HL-60/S4 treated with phorbol 12-myristate 13-acetate at 8.2 ng/mL for 4 days and 3 days (cell line): ENCODE results near the gene CRLF1.

Experiments
- in situ Hi-C: fragments of 300-500 bp; cut with MboI; formaldehyde crosslinking; loops from 2 replicates; pipeline ENCODE4 v1.15.0; 2022; ENCODE audit warnings: low sequenced_read_pairs

CRLF1 gene

DNA sequence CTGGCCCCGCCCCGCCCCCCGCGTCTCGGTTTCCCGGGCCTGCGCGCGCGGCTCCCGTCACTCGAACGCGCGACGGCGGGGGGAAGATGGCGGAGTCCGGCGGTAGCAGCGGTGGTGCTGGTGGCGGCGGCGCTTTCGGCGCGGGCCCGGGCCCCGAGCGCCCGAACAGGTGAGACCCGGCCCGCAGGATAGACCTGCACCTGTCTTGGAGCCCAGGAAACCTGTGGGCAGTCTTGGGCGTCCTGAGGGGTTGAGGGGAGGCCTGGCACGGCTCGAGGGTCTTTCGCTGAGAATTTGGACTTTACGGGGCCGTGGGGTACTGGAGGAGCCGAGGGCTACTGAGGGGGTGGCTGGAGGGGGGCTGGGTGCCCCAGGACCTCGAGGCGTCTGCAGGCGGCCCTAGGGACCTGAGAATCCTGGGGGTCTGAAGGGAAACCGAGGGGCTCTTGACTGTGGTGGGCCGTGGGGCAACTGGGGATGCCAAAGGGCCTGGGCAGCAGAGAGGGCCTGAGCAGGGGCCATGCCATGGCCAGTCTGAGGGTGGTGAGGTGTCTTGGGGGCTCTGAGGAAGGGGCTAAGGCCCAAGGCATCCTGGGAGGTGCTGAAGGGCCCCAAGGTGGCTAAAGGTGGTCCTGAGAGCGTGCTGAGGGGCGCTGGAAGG is 30.5 kb upstream of the CRLF1 start, which contains the start of gene KLHL26:
Gene KLHL26 (plus strand): TSS at position 60 of the 661 bp plus-strand sequence. CDS start 27 bp downstream, at position 87.
- in situ Hi-C loops: no loop called here

DNA sequence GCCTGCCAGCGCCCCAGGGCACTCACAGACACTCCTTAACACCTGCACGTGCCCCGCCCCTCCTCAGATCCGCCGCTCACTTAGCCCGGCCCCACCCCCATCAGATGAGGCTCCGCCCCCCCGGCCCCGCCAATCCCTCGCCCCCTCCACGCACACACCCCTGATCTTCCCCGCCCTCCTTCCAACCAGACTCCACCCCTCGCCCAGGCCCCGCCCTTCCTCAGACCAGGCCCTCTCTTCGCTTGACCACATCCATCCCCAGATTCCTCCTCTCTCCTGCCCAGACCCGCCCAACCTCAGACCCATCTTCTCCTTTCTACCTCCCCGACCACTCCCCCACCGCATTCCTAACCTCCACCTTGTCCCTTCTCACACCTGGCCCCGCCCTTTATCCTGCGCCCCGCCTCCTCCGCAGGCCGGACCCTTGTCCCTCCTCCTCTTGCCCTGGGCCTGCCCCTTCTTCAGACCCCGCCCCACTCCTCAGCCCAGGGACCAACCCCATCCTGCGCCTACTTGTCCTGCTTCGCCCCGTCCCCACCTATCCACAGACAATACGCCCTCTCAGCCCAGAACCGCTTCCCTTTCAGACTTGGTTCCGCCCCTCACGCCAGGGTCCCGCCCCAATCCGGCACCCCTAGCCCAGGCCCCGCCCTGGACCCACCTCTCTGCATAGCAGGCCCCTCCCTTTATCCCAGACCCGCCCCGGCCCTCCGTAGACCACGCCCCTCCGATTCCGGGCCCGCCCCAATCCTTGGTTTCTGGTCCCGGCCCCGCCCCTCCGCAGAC is 29.8 kb upstream of the CRLF1 start:
- in situ Hi-C loops: no loop called here

DNA sequence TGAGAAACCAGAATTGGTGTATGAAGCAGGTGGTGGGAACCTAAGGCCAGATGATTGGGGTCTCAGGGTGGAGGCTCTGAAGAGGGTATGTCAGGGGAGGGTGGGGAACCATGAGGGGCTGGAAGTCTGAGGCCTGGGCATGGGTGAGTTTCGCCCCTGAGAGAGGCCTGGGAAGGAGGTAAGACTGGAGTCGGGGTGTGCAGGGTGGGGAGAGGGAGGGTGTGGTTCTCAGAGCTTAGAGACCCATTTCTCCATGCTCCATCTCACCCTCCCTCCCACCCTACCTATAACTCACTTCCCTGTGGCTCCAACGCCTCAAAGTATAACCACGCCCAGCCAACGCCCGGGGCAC is 29.2 kb upstream of the CRLF1 start:
- in situ Hi-C loops: no loop called here

DNA sequence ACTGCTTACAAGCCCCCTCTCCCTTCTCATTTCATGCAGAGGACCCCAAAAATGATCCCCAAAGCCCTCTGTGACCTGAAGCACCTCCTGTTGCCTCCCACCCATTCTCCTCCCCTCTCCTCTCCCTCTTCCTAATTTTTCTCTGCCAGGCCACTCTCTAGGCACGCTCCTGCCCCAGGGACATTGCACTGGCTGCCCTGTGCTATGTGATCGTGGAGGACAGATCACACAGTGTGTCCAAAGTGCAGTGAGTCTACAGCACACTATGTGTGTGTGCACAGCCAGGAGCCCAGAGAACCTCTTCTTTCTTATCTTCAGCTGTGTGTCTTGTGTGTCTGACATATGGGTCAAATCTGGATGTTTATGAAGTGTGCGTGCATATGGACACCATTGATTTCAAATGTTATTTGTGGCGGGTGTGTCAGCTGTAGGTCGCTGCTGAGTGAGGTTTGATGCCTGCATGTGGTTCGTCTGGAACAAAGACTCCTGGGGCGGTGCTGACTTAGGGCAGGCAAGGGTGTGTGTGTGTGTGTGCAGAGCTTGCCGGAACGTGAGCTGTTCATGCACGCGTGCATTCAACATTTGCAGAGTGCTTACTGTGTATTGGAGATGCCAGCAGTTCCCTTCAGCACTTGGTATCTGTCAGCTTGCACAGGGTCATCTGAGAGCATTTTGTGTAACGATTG is 28.2 kb upstream of the CRLF1 start:
- in situ Hi-C loops: no loop called here

DNA sequence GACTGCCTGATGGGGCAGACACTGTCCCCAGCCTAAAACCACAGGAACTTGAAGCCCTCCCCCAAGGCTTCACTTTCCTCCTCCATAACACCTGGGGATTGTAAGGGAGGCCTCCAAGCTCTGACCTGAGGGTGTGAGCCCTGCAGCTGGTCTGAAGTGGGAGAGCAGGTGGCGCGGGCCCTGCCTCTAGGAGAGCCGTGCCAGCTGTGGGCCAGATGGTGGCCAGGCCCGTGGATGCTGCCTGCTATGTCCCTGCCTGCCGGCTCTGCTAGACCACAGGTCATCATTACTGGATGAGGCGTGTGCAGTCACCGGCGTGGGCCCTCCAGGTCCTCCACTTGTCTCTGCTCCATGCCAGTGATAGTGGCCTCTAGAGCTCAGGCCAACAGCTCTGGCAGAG is 26.7 kb upstream of the CRLF1 start:
- in situ Hi-C loops: no loop called here

DNA sequence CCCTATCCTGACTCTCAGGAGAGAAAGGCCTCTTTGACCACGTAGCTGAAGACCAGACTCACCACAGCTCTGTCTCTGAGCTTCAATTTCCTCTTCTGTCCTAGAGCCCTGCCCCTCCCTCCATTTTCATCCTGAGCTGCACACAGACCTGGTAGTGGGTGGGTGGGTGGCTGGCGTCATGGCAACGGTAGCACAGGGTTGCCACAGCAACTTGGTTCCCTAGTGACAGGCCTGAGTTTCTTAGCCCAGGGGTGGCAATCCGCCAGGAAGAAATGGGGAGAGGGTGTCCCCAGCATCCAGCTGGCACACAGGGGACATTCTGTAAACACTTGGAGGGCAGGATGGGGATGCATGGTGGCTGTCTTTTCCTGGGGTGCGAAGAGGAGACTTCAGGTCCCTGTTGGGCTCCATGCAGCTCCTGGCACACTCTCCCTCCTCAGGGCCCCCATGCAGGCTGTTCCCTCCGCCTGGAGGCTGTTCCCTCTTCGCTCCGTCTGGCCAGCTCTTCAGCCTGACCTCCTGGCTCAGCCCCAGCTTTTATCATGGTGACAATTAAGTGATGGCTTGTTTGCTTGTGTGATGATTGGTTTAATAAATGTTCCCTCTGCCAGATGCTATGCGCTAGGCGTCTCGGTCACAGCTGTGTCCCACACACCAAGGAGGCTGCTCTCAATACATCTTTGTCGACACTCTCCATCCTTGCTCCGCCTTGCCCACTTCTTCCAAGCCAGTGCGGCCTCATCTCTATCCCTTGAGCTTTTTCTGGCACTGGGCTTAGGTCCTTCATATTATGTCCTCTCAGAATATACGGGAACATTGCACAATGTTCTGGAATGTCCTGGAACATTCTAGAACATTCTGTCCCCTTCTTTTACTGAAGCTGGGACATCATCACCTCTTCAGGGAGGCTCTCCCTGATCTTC is 22.8 kb upstream of the CRLF1 start:
- in situ Hi-C loops: no loop called here

GRCh38 chr19:18626906-18627305 is 20.3 kb upstream of the CRLF1 start:
- in situ Hi-C loops: no loop called here

DNA sequence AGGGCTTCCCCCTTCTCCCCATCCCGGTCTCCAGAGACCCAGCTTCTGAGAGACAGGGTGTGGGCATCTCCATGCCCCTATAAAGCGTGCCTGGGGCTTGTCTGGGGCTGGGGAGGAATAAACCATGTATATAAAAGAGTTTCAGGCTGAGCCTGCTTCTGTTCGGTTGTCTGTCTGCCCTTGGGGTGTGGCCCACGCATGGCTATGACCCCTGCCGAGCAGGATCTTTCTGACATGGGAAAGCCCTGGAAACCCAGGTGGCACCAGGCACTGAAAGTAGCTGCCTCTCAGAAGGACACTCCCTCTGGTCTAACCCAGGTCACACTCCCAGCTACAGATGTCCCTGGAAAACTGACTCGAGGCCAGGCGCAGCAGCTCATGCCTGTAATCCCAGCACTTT is 14.3 kb upstream of the CRLF1 start:
- in situ Hi-C loops: no loop called here

- in situ Hi-C loops: no loop called here
Observed at GRCh38 chr19:18620311-18620710, 13.7 kb upstream of the CRLF1 start.

DNA sequence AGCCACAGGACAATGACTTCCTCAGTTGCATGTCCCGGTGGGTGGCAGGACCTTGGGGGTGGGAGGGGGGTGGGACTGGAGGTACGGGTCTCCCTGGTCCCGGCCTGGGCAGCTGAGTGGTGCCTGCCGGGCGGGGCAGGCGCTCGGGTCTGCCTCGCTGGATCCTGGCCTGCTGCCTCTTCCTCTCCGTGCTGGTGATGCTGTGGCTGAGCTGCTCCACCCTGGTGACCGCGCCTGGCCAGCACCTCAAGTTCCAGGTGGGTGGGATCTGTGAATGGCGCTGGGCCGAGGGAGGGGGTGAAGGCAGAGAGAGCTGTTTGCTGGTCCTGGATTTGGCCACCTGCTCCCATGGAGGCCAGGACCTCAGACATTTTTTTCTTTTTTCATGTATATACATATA is 11.6 kb upstream of the CRLF1 start:
- in situ Hi-C loops: no loop called here

DNA sequence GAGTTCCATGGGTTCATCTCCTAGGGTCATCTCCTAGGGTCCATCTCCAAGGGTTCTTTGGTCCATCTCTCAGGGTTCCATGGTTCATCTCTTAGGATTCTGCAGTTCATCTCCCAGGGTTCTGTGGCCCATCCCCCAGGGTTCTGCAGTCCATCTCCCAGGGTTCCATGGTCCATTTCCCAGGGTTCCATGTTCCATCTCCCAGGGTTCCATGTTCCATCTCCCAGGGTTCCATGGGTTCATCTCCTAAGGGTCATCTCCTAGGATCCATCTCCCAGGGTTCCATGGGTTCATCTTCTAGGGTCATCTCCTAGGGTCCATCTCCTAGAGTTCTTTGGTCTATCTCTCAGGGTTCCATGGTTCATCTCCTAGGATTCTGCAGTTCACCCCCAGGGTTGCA is 11.0 kb upstream of the CRLF1 start:
- in situ Hi-C loops: no loop called here

DNA sequence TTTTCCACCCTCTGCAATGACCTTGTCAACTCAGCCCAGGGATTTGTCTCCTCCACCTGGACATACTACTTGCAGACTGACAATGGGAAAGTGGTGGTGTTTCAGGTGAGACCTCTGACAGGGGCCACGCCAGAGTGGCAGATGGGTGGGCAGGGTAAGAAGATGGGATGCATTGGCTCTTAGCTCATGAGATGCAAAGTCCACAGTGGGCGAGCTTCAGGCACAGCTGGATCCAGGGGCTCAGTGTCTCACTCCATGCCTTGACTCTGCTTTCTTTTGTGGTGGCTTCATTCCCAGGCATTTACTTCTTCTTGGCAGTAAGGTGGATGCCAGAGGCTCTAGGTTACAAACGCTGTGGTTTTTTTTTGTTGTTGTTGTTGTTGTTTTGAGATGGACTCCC is 9.4 kb upstream of the CRLF1 start:
- in situ Hi-C loops: no loop called here

- in situ Hi-C loops: no loop called here
Observed at GRCh38 chr19:18613589-18614234, 7.1 kb upstream of the CRLF1 start.

DNA sequence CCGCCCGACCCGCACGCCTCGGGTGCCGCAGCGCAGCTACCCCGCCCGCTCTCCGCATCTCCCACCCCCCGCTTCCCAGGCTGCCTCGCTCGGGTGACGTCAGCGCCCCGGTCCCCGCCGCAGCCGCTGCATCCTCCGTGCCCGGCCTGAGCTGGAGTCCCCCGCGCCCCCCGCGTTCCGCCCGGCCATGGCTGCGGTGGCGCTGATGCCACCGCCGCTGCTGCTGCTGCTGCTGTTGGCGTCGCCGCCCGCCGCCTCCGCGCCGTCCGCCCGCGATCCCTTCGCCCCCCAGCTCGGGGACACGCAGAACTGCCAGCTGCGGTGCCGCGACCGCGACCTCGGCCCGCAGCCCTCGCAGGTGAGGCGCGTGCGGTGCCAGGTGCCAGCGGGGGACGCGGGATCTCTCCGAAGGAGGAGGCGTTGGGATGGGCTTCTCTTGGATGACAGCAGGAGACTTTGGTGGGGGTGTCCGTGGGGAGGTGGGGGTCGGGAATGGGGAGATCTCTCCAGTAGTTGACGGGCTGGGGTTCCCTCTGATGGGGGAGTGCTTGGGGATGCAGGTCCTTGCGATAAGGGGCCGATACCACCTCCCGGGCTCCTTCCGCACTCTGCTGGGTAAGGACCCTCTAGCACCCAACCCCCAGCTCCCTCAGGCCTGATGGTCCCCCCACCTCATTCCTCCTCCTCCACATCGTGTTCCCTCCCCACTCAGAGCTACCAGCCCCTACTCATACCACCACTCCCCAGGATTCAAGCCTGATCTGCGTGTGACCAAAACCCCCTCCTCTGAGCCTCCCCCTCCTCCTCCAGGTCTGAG is 6.4 kb upstream of the CRLF1 start, which contains the start of gene TMEM59L:
Gene TMEM59L (plus strand): TSS at position 99 of the 817 bp plus-strand sequence. CDS start 89 bp downstream, at position 188.
- in situ Hi-C loops: no loop called here

- in situ Hi-C loops: no loop called here
Observed at GRCh38 chr19:18612051-18612771, 5.6 kb upstream of the CRLF1 start.

GRCh38 chr19:18611327-18612050 is 4.9 kb upstream of the CRLF1 start:
- in situ Hi-C loops: no loop called here

- in situ Hi-C loops: no loop called here
Observed at GRCh38 chr19:18610556-18611326, 4.1 kb upstream of the CRLF1 start.

GRCh38 chr19:18610245-18610555 is 3.6 kb upstream of the CRLF1 start:
- in situ Hi-C loops: no loop called here
